ENCODE results near the gene PNISR. TPM values are rescaled to one million over a fixed set of nuclear protein-coding genes. Genes with fewer than 3 reads are reported as not detected.

The PNISR gene
- 85.2 TPM for polyA plus RNA-seq (2013, experiment 1 of 2)
- polyA plus RNA-seq (2013, experiment 2 of 2) = 79.4 TPM

GRCh38 chr6:99424761-99425646 is at the start of gene PNISR:
Gene PNISR, minus strand, starts transcription at chr6:99425308. Its CDS starts 10,649 bp downstream, at chr6:99414659.
- H3K14ac ChIP-seq (ENCODE audit: low read length in 2 of 2) = peak within 1 kb of the TSS in 1 of 2 experiments; percentile 86
- peak within 1 kb of the TSS; percentile 99 for H3K4ac ChIP-seq (ENCODE audit: low read depth in 1 of 2, low read length in 2 of 2)
- H3K4me1 ChIP-seq (ENCODE audit: control insufficient read depth, insufficient read depth, low read depth, low read length) = peaks cover 12% of the 10 kb centered on the region
- H3K27me3 ChIP-seq (ENCODE audit: control insufficient read depth in 1 of 2, insufficient read depth in 1 of 2, low read length in 2 of 2) = no peaks in the 10 kb centered on the region
- H2AK5ac ChIP-seq (ENCODE audit: low read length, severe bottlenecking) = peak within 1 kb of the TSS; percentile 99
- peak within 1 kb of the TSS; percentile 100 for H3K27ac ChIP-seq (ENCODE audit: low read length, poor library complexity, severe bottlenecking)
- DNase-seq = peak; percentile 99
- peak within 1 kb of the TSS; percentile 85 for H2BK120ac ChIP-seq (ENCODE audit: low read depth, low read length)
- H3K23ac ChIP-seq (ENCODE audit: low read length in 2 of 2) = peak within 1 kb of the TSS; percentile 63 to 90
- peak within 1 kb of the TSS; percentile 97 to 99 for H3K18ac ChIP-seq (ENCODE audit: low read depth in 1 of 2, low read length in 2 of 2)
- H4K8ac ChIP-seq (ENCODE audit: low read length) = peak within 1 kb of the TSS; percentile 100
- peaks cover 6% of the 10 kb centered on the region for H3K79me1 ChIP-seq (replicated peaks; ENCODE audit: low read length, poor library complexity, severe bottlenecking)
- under 1% methylated on average over 53 of the region's 53 CpGs for WGBS
- H3K4me2 ChIP-seq (ENCODE audit: low read length, poor library complexity, severe bottlenecking) = peak within 1 kb of the TSS; percentile 90
- peaks cover 3 to 30% of the 10 kb centered on the region in 2 experiments for H3K36me3 ChIP-seq (ENCODE audit: control insufficient read depth in 1 of 2, insufficient read depth in 2 of 2, low read depth in 1 of 2, low read length in 2 of 2)
- peak within 1 kb of the TSS; percentile 98 for H4K91ac ChIP-seq (ENCODE audit: low read length)
- H3K9me3 ChIP-seq (ENCODE audit: control insufficient read depth, low read length) = no peaks in the 10 kb centered on the region
- peak within 1 kb of the TSS; percentile 85 to 99 for H3K4me3 ChIP-seq (ENCODE audit: insufficient read depth in 1 of 2, low read depth in 1 of 2, low read length in 2 of 2)
- H2BK15ac ChIP-seq (ENCODE audit: low read depth, poor library complexity, severe bottlenecking) = peak within 1 kb of the TSS; percentile 69
- peak within 1 kb of the TSS; percentile 100 for H3K9ac ChIP-seq (ENCODE audit: low read length)
- H2BK12ac ChIP-seq (ENCODE audit: low read length in 2 of 2) = peak within 1 kb of the TSS in 1 of 2 experiments; percentile 59
- peak within 1 kb of the TSS; percentile 97 for H2BK5ac ChIP-seq (ENCODE audit: low read depth, low read length, poor library complexity, severe bottlenecking)
- peak within 1 kb of the TSS; percentile 85 for H2AFZ ChIP-seq (ENCODE audit: low read depth, low read length)

GRCh38 chr6:99473730-99474129 is 48.6 kb upstream of the PNISR start:
- H3K18ac ChIP-seq (ENCODE audit: low read depth in 1 of 2, low read length in 2 of 2) = no peak overlapping the region
- no peak overlapping the region for H3K14ac ChIP-seq (ENCODE audit: low read length in 2 of 2)
- H3K9ac ChIP-seq (ENCODE audit: low read length) = no peak overlapping the region
- H3K27me3 ChIP-seq (ENCODE audit: control insufficient read depth in 1 of 2, insufficient read depth in 1 of 2, low read length in 2 of 2) = no peaks in the 10 kb centered on the region
- no peak overlapping the region for H3K23ac ChIP-seq (ENCODE audit: low read length in 2 of 2)
- H2BK5ac ChIP-seq (ENCODE audit: low read depth, low read length, poor library complexity, severe bottlenecking) = no peak overlapping the region
- H2BK12ac ChIP-seq (ENCODE audit: low read length in 2 of 2) = no peak overlapping the region
- no peak overlapping the region for H3K27ac ChIP-seq (ENCODE audit: low read length, poor library complexity, severe bottlenecking)
- H4K8ac ChIP-seq (ENCODE audit: low read length) = no peak overlapping the region
- H3K4me1 ChIP-seq (ENCODE audit: control insufficient read depth, insufficient read depth, low read depth, low read length) = no peaks in the 10 kb centered on the region
- H2AFZ ChIP-seq (ENCODE audit: low read depth, low read length) = no peak overlapping the region
- H2BK15ac ChIP-seq (ENCODE audit: low read depth, poor library complexity, severe bottlenecking) = no peak overlapping the region
- no peak overlapping the region for H2BK120ac ChIP-seq (ENCODE audit: low read depth, low read length)
- H3K4me3 ChIP-seq (ENCODE audit: insufficient read depth in 1 of 2, low read depth in 1 of 2, low read length in 2 of 2) = no peak overlapping the region
- no peak overlapping the region for H2AK5ac ChIP-seq (ENCODE audit: low read length, severe bottlenecking)
- no peaks in the 10 kb centered on the region for H3K79me1 ChIP-seq (replicated peaks; ENCODE audit: low read length, poor library complexity, severe bottlenecking)
- no peak overlapping the region for H3K4me2 ChIP-seq (ENCODE audit: low read length, poor library complexity, severe bottlenecking)
- H3K9me3 ChIP-seq (ENCODE audit: control insufficient read depth, low read length) = no peaks in the 10 kb centered on the region
- no peak overlapping the region for H4K91ac ChIP-seq (ENCODE audit: low read length)
- DNase-seq = no peak
- H3K36me3 ChIP-seq (ENCODE audit: control insufficient read depth in 1 of 2, insufficient read depth in 2 of 2, low read depth in 1 of 2, low read length in 2 of 2) = peaks cover 0 to 48% of the 10 kb centered on the region in 2 experiments
- no peak overlapping the region for H3K4ac ChIP-seq (ENCODE audit: low read depth in 1 of 2, low read length in 2 of 2)

DNA sequence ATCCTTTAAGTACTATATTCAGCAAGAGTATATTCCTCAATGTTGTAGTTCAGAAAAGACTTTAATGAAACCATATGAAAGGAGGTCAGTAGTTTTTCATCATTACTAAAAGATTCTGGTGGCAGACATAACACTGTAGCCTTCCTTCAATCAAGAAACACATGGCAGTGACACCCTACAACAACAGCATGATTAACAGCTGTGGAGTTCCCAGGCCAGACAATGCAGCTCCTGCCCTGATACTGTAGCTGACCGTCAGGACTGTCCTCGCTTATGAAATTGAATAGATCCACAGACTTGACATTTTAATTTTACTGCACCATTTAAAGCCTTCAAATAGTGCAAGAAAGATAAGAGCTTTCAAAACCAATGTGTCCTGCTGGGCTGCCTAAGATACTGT is 46.5 kb upstream of the PNISR start:
- no peak overlapping the region for H2BK15ac ChIP-seq (ENCODE audit: low read depth, poor library complexity, severe bottlenecking)
- H3K36me3 ChIP-seq (ENCODE audit: control insufficient read depth in 1 of 2, insufficient read depth in 2 of 2, low read depth in 1 of 2, low read length in 2 of 2) = peaks cover 0 to 43% of the 10 kb centered on the region in 2 experiments
- H3K27me3 ChIP-seq (ENCODE audit: control insufficient read depth in 1 of 2, insufficient read depth in 1 of 2, low read length in 2 of 2) = no peaks in the 10 kb centered on the region
- WGBS = 95% methylated on average over 2 of the region's 2 CpGs
- no peak overlapping the region for H4K91ac ChIP-seq (ENCODE audit: low read length)
- H2BK12ac ChIP-seq (ENCODE audit: low read length in 2 of 2) = no peak overlapping the region
- H2BK5ac ChIP-seq (ENCODE audit: low read depth, low read length, poor library complexity, severe bottlenecking) = no peak overlapping the region
- H3K23ac ChIP-seq (ENCODE audit: low read length in 2 of 2) = no peak overlapping the region
- no peak overlapping the region for H2AFZ ChIP-seq (ENCODE audit: low read depth, low read length)
- no peak overlapping the region for H3K9ac ChIP-seq (ENCODE audit: low read length)
- no peak for DNase-seq
- no peak overlapping the region for H3K4ac ChIP-seq (ENCODE audit: low read depth in 1 of 2, low read length in 2 of 2)
- no peaks in the 10 kb centered on the region for H3K9me3 ChIP-seq (ENCODE audit: control insufficient read depth, low read length)
- no peak overlapping the region for H2BK120ac ChIP-seq (ENCODE audit: low read depth, low read length)
- H3K27ac ChIP-seq (ENCODE audit: low read length, poor library complexity, severe bottlenecking) = no peak overlapping the region
- no peak overlapping the region for H3K4me2 ChIP-seq (ENCODE audit: low read length, poor library complexity, severe bottlenecking)
- H3K4me3 ChIP-seq (ENCODE audit: insufficient read depth in 1 of 2, low read depth in 1 of 2, low read length in 2 of 2) = no peak overlapping the region
- no peak overlapping the region for H3K14ac ChIP-seq (ENCODE audit: low read length in 2 of 2)
- no peak overlapping the region for H4K8ac ChIP-seq (ENCODE audit: low read length)
- H3K79me1 ChIP-seq (replicated peaks; ENCODE audit: low read length, poor library complexity, severe bottlenecking) = no peaks in the 10 kb centered on the region
- H3K4me1 ChIP-seq (ENCODE audit: control insufficient read depth, insufficient read depth, low read depth, low read length) = no peaks in the 10 kb centered on the region
- H2AK5ac ChIP-seq (ENCODE audit: low read length, severe bottlenecking) = no peak overlapping the region
- no peak overlapping the region for H3K18ac ChIP-seq (ENCODE audit: low read depth in 1 of 2, low read length in 2 of 2)

GRCh38 chr6:99467509-99468106 is 42.5 kb upstream of the PNISR start:
- Histone ChIP-seq H3K27ac (ENCODE audit: low read length, poor library complexity, severe bottlenecking) (no peak overlapping the region), H3K79me1 (replicated peaks; ENCODE audit: low read length, poor library complexity, severe bottlenecking) (peaks cover 1% of the 10 kb centered on the region), H3K9me3 (ENCODE audit: control insufficient read depth, low read length) (no peaks in the 10 kb centered on the region)

More at GRCh38 chr6:99467509-99468106, 42.5 kb upstream of the PNISR start:
- H3K36me3 ChIP-seq (ENCODE audit: control insufficient read depth in 1 of 2, insufficient read depth in 2 of 2, low read depth in 1 of 2, low read length in 2 of 2) = peaks cover 0 to 28% of the 10 kb centered on the region in 2 experiments
- no peak overlapping the region for H3K23ac ChIP-seq (ENCODE audit: low read length in 2 of 2)
- no peak overlapping the region for H2BK120ac ChIP-seq (ENCODE audit: low read depth, low read length)
- WGBS = 0% methylated on average over 1 of the region's 3 CpGs
- no peaks in the 10 kb centered on the region for H3K27me3 ChIP-seq (ENCODE audit: control insufficient read depth in 1 of 2, insufficient read depth in 1 of 2, low read length in 2 of 2)
- no peak overlapping the region for H3K4me3 ChIP-seq (ENCODE audit: insufficient read depth in 1 of 2, low read depth in 1 of 2, low read length in 2 of 2)
- H3K4me2 ChIP-seq (ENCODE audit: low read length, poor library complexity, severe bottlenecking) = no peak overlapping the region
- H2BK5ac ChIP-seq (ENCODE audit: low read depth, low read length, poor library complexity, severe bottlenecking) = no peak overlapping the region
- DNase-seq = peak; percentile 33
- no peak overlapping the region for H4K8ac ChIP-seq (ENCODE audit: low read length)
- H2AFZ ChIP-seq (ENCODE audit: low read depth, low read length) = no peak overlapping the region
- no peak overlapping the region for H2AK5ac ChIP-seq (ENCODE audit: low read length, severe bottlenecking)
- no peak overlapping the region for H3K18ac ChIP-seq (ENCODE audit: low read depth in 1 of 2, low read length in 2 of 2)
- H3K9ac ChIP-seq (ENCODE audit: low read length) = no peak overlapping the region
- no peak overlapping the region for H2BK15ac ChIP-seq (ENCODE audit: low read depth, poor library complexity, severe bottlenecking)
- no peak overlapping the region for H3K14ac ChIP-seq (ENCODE audit: low read length in 2 of 2)
- H3K4ac ChIP-seq (ENCODE audit: low read depth in 1 of 2, low read length in 2 of 2) = no peak overlapping the region
- H3K4me1 ChIP-seq (ENCODE audit: control insufficient read depth, insufficient read depth, low read depth, low read length) = no peaks in the 10 kb centered on the region
- no peak overlapping the region for H2BK12ac ChIP-seq (ENCODE audit: low read length in 2 of 2)
- no peak overlapping the region for H4K91ac ChIP-seq (ENCODE audit: low read length)
